ENCODE measurements around the gene MN1. TPM values are rescaled to one million over a fixed set of nuclear protein-coding genes. Genes with fewer than 3 reads are reported as not detected.

The MN1 gene
- total and polyA plus RNA-seq, 2 of the 4 experiments (the other 2 are of a cell fraction), result 0.36 to 1.3 TPM

DNA sequence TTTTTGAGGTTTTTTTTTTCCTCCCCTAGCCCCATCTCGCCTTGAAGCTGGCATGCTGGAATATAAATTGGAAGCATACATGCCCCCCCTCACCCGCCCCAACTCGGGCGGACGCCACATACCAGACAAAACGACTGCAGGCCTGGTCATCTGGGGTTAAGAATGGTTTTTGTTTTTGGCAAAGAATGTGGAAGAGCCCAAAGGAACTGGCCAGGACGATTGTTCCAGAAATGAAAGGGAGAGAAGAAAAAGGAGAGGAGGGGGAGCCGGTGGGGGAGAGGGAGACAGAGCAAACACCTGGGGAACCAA lies 25.0 kb downstream of the MN1 start:
- CTCF ChIA-PET, result no interaction called here

More for the DNA sequence above, 25.0 kb downstream of the MN1 start:
- H3K4me1 ChIP-seq (ENCODE audit: control insufficient read depth, insufficient read depth, low read length), result no peaks in the 10 kb centered on the region; the same call in 1 of the 2 replicates
- no TSS peak for BruUV-seq (replicated peaks)
- ATAC-seq (ENCODE audit: low read depth) (no peak), DNase-seq (no peak)
- no peak overlapping the region for H3K9ac ChIP-seq (ENCODE audit: low read depth, low read length)
- no peak overlapping the region for H3K27ac ChIP-seq (ENCODE audit: insufficient read depth, low read length)
- no peaks in the 10 kb centered on the region; the same call in 1 of the 2 replicates for H4K20me1 ChIP-seq (ENCODE audit: insufficient read depth, low read length)
- no peak overlapping the region for H2AFZ ChIP-seq (replicated peaks; ENCODE audit: low read length, poor library complexity)
- 80% methylated on average over 1 of the region's 8 CpGs; no CpG with 5 or more reads in 1 of the 2 experiments for WGBS, 2 experiments (ENCODE audit: extremely low coverage in 2 of 2, insufficient read length in 1 of 2)
- H3K14ac ChIP-seq (replicated peaks; ENCODE audit: low read depth, low read length), result no peak overlapping the region
- H2BK5ac ChIP-seq (ENCODE audit: low read depth, low read length, poor library complexity, severe bottlenecking), result no peak overlapping the region
- H3K18ac ChIP-seq (ENCODE audit: low read depth, low read length), result no peak overlapping the region
- H3K56ac ChIP-seq (ENCODE audit: extremely low read depth, insufficient read depth, low read length), result no peak overlapping the region
- no peak overlapping the region for H2BK120ac ChIP-seq (ENCODE audit: low read depth, low read length)
- POLR2A ChIA-PET (ENCODE audit: unreplicated experiment), result interaction anchor here (0.6 kb wide), 1 partner anchor 92 kb away, joined by 7 read pairs; no protein-coding TSS in a partner anchor
- H2AK5ac ChIP-seq (ENCODE audit: low read depth, low read length), result no peak overlapping the region
- H3K4me2 ChIP-seq (ENCODE audit: low read depth, low read length), result no peak overlapping the region
- dilution Hi-C loops (cut with HindIII; ENCODE audit: low sequenced_read_pairs, unreplicated experiment) (no loop called here), in situ Hi-C loops (cut with MboI; ENCODE audit: low sequenced_read_pairs) (no loop called here), intact Hi-C loops (cut with micrococcal nuclease) (no loop called here)
- H4K5ac ChIP-seq (ENCODE audit: low read depth, low read length), result no peak overlapping the region
- no peak overlapping the region for H2AK9ac ChIP-seq (replicated peaks; ENCODE audit: low read depth, low read length, poor library complexity)
- no peak overlapping the region for H4K91ac ChIP-seq (ENCODE audit: insufficient read depth, low read depth, low read length)
- H2BK15ac ChIP-seq (ENCODE audit: low read depth, low read length), result no peak overlapping the region
- no peak overlapping the region for H3K4me3 ChIP-seq (ENCODE audit: insufficient read depth, low read depth, low read length)
- no peak overlapping the region for H3K4ac ChIP-seq (ENCODE audit: low read depth, low read length)
- H3K36me3 ChIP-seq (ENCODE audit: control insufficient read depth, insufficient read depth, low read length), result peaks cover 8% of the 10 kb centered on the region; the same call in 1 of the 2 replicates
- H2BK20ac ChIP-seq (ENCODE audit: low read depth, low read length), result no peak overlapping the region
- H4K8ac ChIP-seq (ENCODE audit: low read depth in 2 of 2, low read length in 2 of 2), result no peak overlapping the region
- no peaks in the 10 kb centered on the region; the same call in 1 of the 2 replicates for H3K9me3 ChIP-seq (ENCODE audit: control insufficient read depth, insufficient read depth, low read length)
- no peak overlapping the region for H3K23ac ChIP-seq (ENCODE audit: low read depth, low read length)
- TF ChIP-seq RFX5 (IDR thresholded peaks at IDR 0.05; ENCODE audit: low read depth, low read length) (no peak), CHD1 (IDR thresholded peaks at IDR 0.05; ENCODE audit: low read depth, low read length) (no peak), CEBPB (IDR thresholded peaks at IDR 0.05; ENCODE audit: low read depth, low read length) (no peak)
- H3K79me1 ChIP-seq (ENCODE audit: low read depth in 1 of 2, low read length in 2 of 2), result no peaks in the 10 kb centered on the region; a peak in 1 of 4 replicates
- H3K9me1 ChIP-seq (ENCODE audit: insufficient read depth, low read length), result no peaks in the 10 kb centered on the region
- no peaks in the 10 kb centered on the region for H3K27me3 ChIP-seq (ENCODE audit: control insufficient read depth, insufficient read depth, low read length)
